ENCODE data around the gene NCAM2. TPM values are rescaled to one million over a fixed set of nuclear protein-coding genes. Genes with fewer than 3 reads are reported as not detected.

NCAM2 gene
- total and polyA plus RNA-seq, 2 of the 4 experiments (the other 2 are of a cell fraction), result 2.7 to 5.0 TPM

- Histone ChIP-seq H3K14ac (replicated peaks; ENCODE audit: low read depth, low read length) (no peak overlapping the region), H3K9me1 (ENCODE audit: insufficient read depth, low read length) (no peaks in the 10 kb centered on the region), H3K79me1 (ENCODE audit: low read depth in 1 of 2, low read length in 2 of 2) (no peaks in the 10 kb centered on the region), H2BK5ac (ENCODE audit: low read depth, low read length, poor library complexity, severe bottlenecking) (no peak overlapping the region), H2AK5ac (ENCODE audit: low read depth, low read length) (no peak overlapping the region), H3K23ac (ENCODE audit: low read depth, low read length) (no peak overlapping the region), H2AK9ac (replicated peaks; ENCODE audit: low read depth, low read length, poor library complexity) (no peak overlapping the region), H3K9ac (ENCODE audit: low read depth, low read length) (no peak overlapping the region), H3K27ac (ENCODE audit: insufficient read depth, low read length) (no peak overlapping the region), H4K8ac (ENCODE audit: low read depth in 2 of 2, low read length in 2 of 2) (no peak overlapping the region), H3K4me2 (ENCODE audit: low read depth, low read length) (no peak overlapping the region), H3K4me3 (ENCODE audit: insufficient read depth, low read depth, low read length) (no peak overlapping the region), H2AFZ (replicated peaks; ENCODE audit: low read length, poor library complexity) (no peak overlapping the region), H3K18ac (ENCODE audit: low read depth, low read length) (no peak overlapping the region), H2BK15ac (ENCODE audit: low read depth, low read length) (no peak overlapping the region), H3K56ac (ENCODE audit: extremely low read depth, insufficient read depth, low read length) (no peak overlapping the region), H3K4me1 (ENCODE audit: control insufficient read depth, insufficient read depth, low read length) (peaks cover 7% of the 10 kb centered on the region), H2BK20ac (ENCODE audit: low read depth, low read length) (no peak overlapping the region), H2BK120ac (ENCODE audit: low read depth, low read length) (no peak overlapping the region), H4K91ac (ENCODE audit: insufficient read depth, low read depth, low read length) (no peak overlapping the region), H3K9me3 (ENCODE audit: control insufficient read depth, insufficient read depth, low read length) (no peaks in the 10 kb centered on the region), H4K20me1 (ENCODE audit: insufficient read depth, low read length) (no peaks in the 10 kb centered on the region), H4K5ac (ENCODE audit: low read depth, low read length) (no peak overlapping the region), H3K36me3 (ENCODE audit: control insufficient read depth, insufficient read depth, low read length) (no peaks in the 10 kb centered on the region), H3K27me3 (ENCODE audit: control insufficient read depth, insufficient read depth, low read length) (no peaks in the 10 kb centered on the region), H3K4ac (ENCODE audit: low read depth, low read length) (no peak overlapping the region)
- ATAC-seq (ENCODE audit: low read depth) (no peak), DNase-seq (no peak)
- no CpG with 5 or more reads among the region's 1 CpG for WGBS, 2 experiments (ENCODE audit: extremely low coverage in 2 of 2, insufficient read length in 1 of 2)
- BruUV-seq (replicated peaks), result no TSS peak
- CTCF ChIA-PET, result interaction anchor here (1.0 kb wide), 1 partner anchor 52 kb away, joined by 6 read pairs; no protein-coding TSS in a partner anchor
- POLR2A ChIA-PET (ENCODE audit: unreplicated experiment), result no interaction called here
- dilution Hi-C loops (cut with HindIII; ENCODE audit: low sequenced_read_pairs, unreplicated experiment) (no loop called here), intact Hi-C loops (cut with micrococcal nuclease) (no loop called here), in situ Hi-C loops (cut with MboI; ENCODE audit: low sequenced_read_pairs) (no loop called here)
- TF ChIP-seq CHD1 (IDR thresholded peaks at IDR 0.05; ENCODE audit: low read depth, low read length), result no peak
- TF ChIP-seq MAZ (IDR thresholded peaks at IDR 0.05; ENCODE audit: borderline replicate concordance, low read depth, low read length), result no peak
- TF ChIP-seq RCOR1 (IDR thresholded peaks at IDR 0.05; ENCODE audit: insufficient replicate concordance, low read length), result no peak
- TF ChIP-seq MXI1 (IDR thresholded peaks at IDR 0.05; ENCODE audit: borderline replicate concordance, low read depth, low read length), result no peak
- TF ChIP-seq CTCF (conservative IDR thresholded peaks at IDR 0.05; ENCODE audit: low read depth, low read length), result no peak
- no peak for TF ChIP-seq MAFK (IDR thresholded peaks at IDR 0.05; ENCODE audit: low read depth, low read length)
- TF ChIP-seq SMC3 (IDR thresholded peaks at IDR 0.05; ENCODE audit: low read depth, low read length), result no peak
- TF ChIP-seq USF2 (IDR thresholded peaks at IDR 0.05; ENCODE audit: low read depth, low read length), result no peak
- TF ChIP-seq BHLHE40 (IDR thresholded peaks at IDR 0.05; ENCODE audit: low read depth, low read length), result no peak
- TF ChIP-seq RFX5 (IDR thresholded peaks at IDR 0.05; ENCODE audit: low read depth, low read length), result no peak
- no peak for TF ChIP-seq POLR2A (IDR thresholded peaks at IDR 0.05; ENCODE audit: low read depth, low read length)
- TF ChIP-seq CEBPB (IDR thresholded peaks at IDR 0.05; ENCODE audit: low read depth, low read length), result no peak
- no peak for TF ChIP-seq NFE2L2 (IDR thresholded peaks at IDR 0.05; ENCODE audit: low read depth, low read length)
- no peak for TF ChIP-seq ELK1 (IDR thresholded peaks at IDR 0.05; ENCODE audit: borderline replicate concordance, low read depth, low read length)
- no peak for TF ChIP-seq RAD21 (IDR thresholded peaks at IDR 0.05; ENCODE audit: low read length)
- TF ChIP-seq FOS (IDR thresholded peaks at IDR 0.05; ENCODE audit: low read depth, low read length), result no peak
Observed at GRCh38 chr21:21205604-21206003, 207.4 kb downstream of the NCAM2 start.
